SK-N-SH (cell line): ENCODE measurements around the gene COL5A1. TPM values are rescaled to one million over a fixed set of nuclear protein-coding genes. Genes with fewer than 3 reads are reported as not detected.

Source experiments
- CTCF ChIA-PET: fragments of 300-600, 350-600 bp; formaldehyde crosslinking; extraction: SDS; loops from one replicate; lab custom pipeline; 2021; lab: Yijun Ruan, JAX
- POLR2A ChIA-PET: fragments of 350-600 bp; sonication (Branson Sonifier 250); formaldehyde crosslinking; extraction: SDS; loops from one replicate; lab custom pipeline; 2020; ENCODE audit warnings: antibody characterized with exemption, inconsistent platforms; lab: Yijun Ruan, JAX
- DNase-seq: peaks from one replicate; pipeline ENCODE4 v3.0.0; 2012
- H2AFZ ChIP-seq: fragments of 200-600 bp; sonication (generic); 2 replicates; pipeline ENCODE4 v1.8.1; 2016; ENCODE audit warnings: antibody characterized with exemption, mild to moderate bottlenecking, low read depth
- H3F3A ChIP-seq: fragments of 200-600 bp; sonication (generic); replicated peaks from 2 replicates; pipeline ENCODE3; 2016; ENCODE audit warnings: antibody characterized with exemption, mild to moderate bottlenecking; ENCODE audit not compliant: insufficient read depth
- H3K27ac ChIP-seq, 2 experiments: fragments of 200-500 bp in 1 of 2; fragments of 200-600 bp in 1 of 2; sonication (Bioruptor generic) in 1 of 2; sonication (generic), shearing (Covaris generic) in 1 of 2; 2 replicates each; pipeline versions ENCODE4 v1.5.1 to v1.6.1; 2014 to 2016; ENCODE audit warnings: low read depth in 2 of 2, inconsistent platforms in 1 of 2, low read length in 1 of 2, mild to moderate bottlenecking in 1 of 2, mixed read lengths in 1 of 2
- H3K27me3 ChIP-seq: fragments of 200-600 bp; sonication (generic), shearing (Covaris generic); 2 replicates; pipeline ENCODE4 v1.6.1; 2016; ENCODE audit warnings: mixed run types; ENCODE audit not compliant: insufficient read depth
- H3K36me3 ChIP-seq, 2 experiments: fragments of 200-500 bp in 1 of 2; fragments of 200-600 bp in 1 of 2; sonication (Bioruptor generic) in 1 of 2; sonication (generic) in 1 of 2; replicated peaks in 1 of 2; 2 replicates each; pipeline versions ENCODE3 to v1.5.1; 2014 to 2016; ENCODE audit warnings: low read length in 1 of 2, mild to moderate bottlenecking in 1 of 2; ENCODE audit not compliant: insufficient read depth in 2 of 2, control insufficient read depth in 1 of 2
- H3K4me1 ChIP-seq, 2 experiments: fragments of 200-500 bp in 1 of 2; fragments of 200-600 bp in 1 of 2; sonication (Bioruptor generic) in 1 of 2; sonication (generic), shearing (Covaris generic) in 1 of 2; 2 replicates each; pipeline versions ENCODE4 v1.5.1 to v1.6.1; 2014 to 2016; ENCODE audit warnings: low read depth in 1 of 2, low read length in 1 of 2, mixed run types in 1 of 2; ENCODE audit not compliant: insufficient read depth in 2 of 2, control insufficient read depth in 1 of 2
- H3K4me2 ChIP-seq: fragments of 200-600 bp; sonication (generic), shearing (Covaris generic); 2 replicates; pipeline ENCODE4 v1.6.1; 2017; ENCODE audit warnings: mixed run types
- H3K4me3 ChIP-seq, 2 experiments: fragments of 200-500 bp in 1 of 2; fragments of 200-600 bp in 1 of 2; sonication (Bioruptor generic) in 1 of 2; sonication (generic), shearing (Covaris generic) in 1 of 2; 2 replicates each; pipeline versions ENCODE4 v1.5.1 to v1.8.1; 2014 to 2016; ENCODE audit warnings: low read depth in 2 of 2, inconsistent platforms in 1 of 2, low read length in 1 of 2, mild to moderate bottlenecking in 1 of 2, mixed read lengths in 1 of 2, moderate library complexity in 1 of 2
- H3K79me2 ChIP-seq: fragments of 200-600 bp; sonication (generic); 2 replicates; pipeline ENCODE4 v1.8.1; 2017; ENCODE audit warnings: mild to moderate bottlenecking; ENCODE audit not compliant: insufficient read depth
- H3K9ac ChIP-seq: fragments of 200-600 bp; sonication (generic); 2 replicates; pipeline ENCODE4 v1.6.1; 2017; ENCODE audit warnings: mixed run types
- H3K9me2 ChIP-seq: fragments of 200-600 bp; sonication (generic); 2 replicates; pipeline ENCODE4 v1.6.1; 2017; ENCODE audit warnings: mixed run types
- H3K9me3 ChIP-seq: fragments of 200-600 bp; sonication (generic); 2 replicates; pipeline ENCODE4 v1.6.1; 2017; ENCODE audit warnings: mixed run types, mild to moderate bottlenecking, moderate library complexity
- H4K20me1 ChIP-seq: fragments of 200-600 bp; sonication (generic); 2 replicates; pipeline ENCODE4 v1.6.1; 2017; ENCODE audit warnings: mild to moderate bottlenecking, mixed run types; ENCODE audit not compliant: insufficient read depth
- CHD2 ChIP-seq: fragments of 150-350 bp; IDR thresholded peaks from 2 replicates; pipeline ENCODE4 v1.6.1; 2018; ENCODE audit warnings: low read length; ENCODE audit not compliant: partially characterized antibody
- ELF1 ChIP-seq: IDR thresholded peaks from 2 replicates; pipeline ENCODE4 v1.4.0; 2012
- EP300 ChIP-seq, 2 experiments: IDR thresholded peaks; 2 replicates each; pipeline versions ENCODE4 v1.4.0 to v1.6.1; 2012; ENCODE audit warnings: borderline replicate concordance in 1 of 2, low read depth in 1 of 2, low read length in 1 of 2
- FOXJ3 ChIP-seq: sonication (generic); formaldehyde crosslinking; IDR thresholded peaks from 2 replicates; pipeline ENCODE4 v1.5.1; 2020; ENCODE audit warnings: mild to moderate bottlenecking, missing genetic modification reagents
- GATA2 ChIP-seq: sonication (generic); formaldehyde crosslinking; IDR thresholded peaks from 2 replicates; pipeline ENCODE4 v1.5.0; 2020; ENCODE audit warnings: mild to moderate bottlenecking, missing genetic modification reagents
- MEF2A ChIP-seq: IDR thresholded peaks from 2 replicates; pipeline ENCODE4 v1.4.0; 2012; ENCODE audit warnings: low read depth, borderline replicate concordance
- MXI1 ChIP-seq: IDR thresholded peaks from 2 replicates; pipeline ENCODE4 v1.6.1; 2012; ENCODE audit warnings: mild to moderate bottlenecking, low read depth, low read length, improper control_type of control experiment
- NRF1 ChIP-seq: IDR thresholded peaks from 2 replicates; pipeline ENCODE4 v1.6.1; 2012; ENCODE audit warnings: low read depth, mild to moderate bottlenecking, low read length
- POLR2AphosphoS5 ChIP-seq: IDR thresholded peaks from 2 replicates; pipeline ENCODE4 v1.6.1; 2012; ENCODE audit warnings: low read depth, low read length
- RCOR1 ChIP-seq: fragments of 150-350 bp; IDR thresholded peaks from 2 replicates; pipeline ENCODE4 v1.6.1; 2017; ENCODE audit warnings: antibody characterized with exemption, low read length
- TAF1 ChIP-seq: IDR thresholded peaks from 2 replicates; pipeline ENCODE4 v1.6.1; 2012; ENCODE audit warnings: low read depth, mild to moderate bottlenecking, low read length, moderate library complexity, borderline replicate concordance
- TCF12 ChIP-seq: IDR thresholded peaks from 2 replicates; pipeline ENCODE4 v1.4.0; 2012
- TEAD4 ChIP-seq: IDR thresholded peaks from 2 replicates; pipeline ENCODE4 v1.4.0; 2012; ENCODE audit warnings: mild to moderate bottlenecking, borderline replicate concordance; ENCODE audit not compliant: insufficient read depth
- YY1 ChIP-seq: IDR thresholded peaks from 2 replicates; pipeline ENCODE4 v1.4.0; 2012; ENCODE audit warnings: low read depth, mild to moderate bottlenecking
- WGBS: methylation state at CpG from one replicate; pipeline ENCODE4 v1.1.6; 2017; ENCODE audit warnings: low lambda C conversion rate; 5-methylcytosine and 5-hydroxymethylcytosine counted together
- polyA plus RNA-seq, 3 experiments: library from polyadenylated mRNA; depleted of rRNA; stranded (reverse); fragments of >200 nt; gene quantifications; 2 replicates each; pipeline ENCODE4 v1.2.3, GENCODE V29; 2012
- TF ChIP-seq, protein P1 (sequence below): fragments of 200-600 bp; sonication (generic); IDR thresholded peaks from 2 replicates; pipeline ENCODE4 v1.6.1; 2017; ENCODE audit warnings: antibody characterized with exemption, mild to moderate bottlenecking, moderate library complexity
- TF ChIP-seq, protein P2 (sequence below): IDR thresholded peaks from 2 replicates; pipeline ENCODE4 v1.4.0; 2012; ENCODE audit warnings: low read depth, borderline replicate concordance
- TF ChIP-seq, protein P3 (sequence below): IDR thresholded peaks from 2 replicates; pipeline ENCODE4 v1.6.1; 2012; ENCODE audit warnings: mild to moderate bottlenecking, low read depth, low read length, moderate library complexity
- TF ChIP-seq, protein P4 (sequence below): IDR thresholded peaks from 2 replicates; pipeline ENCODE4; 2012

Gene COL5A1
- polyA plus RNA-seq, 1 of the 3 experiments (the other 2 are of a cell fraction) = 73.8 TPM

DNA sequence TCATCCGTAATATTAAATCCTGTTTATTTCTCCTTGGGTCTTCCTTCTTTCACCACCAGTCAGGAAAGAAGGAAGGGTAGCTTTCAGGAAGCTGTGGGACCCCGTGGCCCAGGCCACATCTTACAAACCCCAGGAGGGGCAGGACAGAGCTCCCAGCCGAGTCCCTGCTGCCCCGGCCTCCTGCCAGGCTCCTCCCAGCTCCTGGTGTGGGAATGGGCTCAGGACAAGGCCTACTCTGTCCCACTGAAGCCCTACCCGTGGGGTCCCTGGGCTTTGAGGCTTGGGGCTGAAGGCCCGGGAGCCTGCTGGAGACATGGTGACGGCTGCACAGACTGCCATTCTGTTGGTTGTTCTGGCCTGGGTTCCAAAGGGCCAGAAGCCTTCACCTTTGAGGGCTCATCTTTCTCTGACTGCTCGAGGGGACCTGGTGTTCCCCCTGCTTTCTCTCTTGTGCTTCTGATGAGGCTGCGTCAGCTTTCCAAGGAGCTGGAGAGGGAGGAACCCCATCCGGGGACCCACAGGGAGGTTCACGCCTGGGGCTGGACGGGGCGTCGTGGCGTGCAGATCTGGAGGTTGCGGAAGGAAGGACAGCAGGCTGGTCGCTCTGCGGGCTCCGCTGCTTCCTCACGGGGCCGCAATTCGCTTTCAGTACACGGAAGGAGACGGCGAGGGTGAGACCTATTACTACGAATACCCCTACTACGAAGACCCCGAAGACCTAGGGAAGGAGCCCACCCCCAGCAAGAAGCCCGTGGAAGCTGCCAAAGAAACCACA, 86.6 kb downstream of the COL5A1 start:
- H3K4me3 ChIP-seq = no peak overlapping the region
- WGBS = 85% methylated on average over 23 of the region's 29 CpGs
- no peak overlapping the region for H3K9ac ChIP-seq
- no peak overlapping the region for H2AFZ ChIP-seq
- peaks cover 97% of the 10 kb centered on the region for H4K20me1 ChIP-seq
- no peaks in the 10 kb centered on the region for H3K9me3 ChIP-seq
- no peak overlapping the region for H3K27ac ChIP-seq
- ChIA-PET CTCF (interaction anchor here (1.4 to 3.2 kb wide), 5 partner anchors 11 to 284 kb away, joined by 3 to 18 read pairs (median 5); no protein-coding TSS in a partner anchor), POLR2A (no interaction called here)
- no peak for DNase-seq
- TF ChIP-seq TAF1 = no peak
- TF ChIP-seq, protein P1, sequence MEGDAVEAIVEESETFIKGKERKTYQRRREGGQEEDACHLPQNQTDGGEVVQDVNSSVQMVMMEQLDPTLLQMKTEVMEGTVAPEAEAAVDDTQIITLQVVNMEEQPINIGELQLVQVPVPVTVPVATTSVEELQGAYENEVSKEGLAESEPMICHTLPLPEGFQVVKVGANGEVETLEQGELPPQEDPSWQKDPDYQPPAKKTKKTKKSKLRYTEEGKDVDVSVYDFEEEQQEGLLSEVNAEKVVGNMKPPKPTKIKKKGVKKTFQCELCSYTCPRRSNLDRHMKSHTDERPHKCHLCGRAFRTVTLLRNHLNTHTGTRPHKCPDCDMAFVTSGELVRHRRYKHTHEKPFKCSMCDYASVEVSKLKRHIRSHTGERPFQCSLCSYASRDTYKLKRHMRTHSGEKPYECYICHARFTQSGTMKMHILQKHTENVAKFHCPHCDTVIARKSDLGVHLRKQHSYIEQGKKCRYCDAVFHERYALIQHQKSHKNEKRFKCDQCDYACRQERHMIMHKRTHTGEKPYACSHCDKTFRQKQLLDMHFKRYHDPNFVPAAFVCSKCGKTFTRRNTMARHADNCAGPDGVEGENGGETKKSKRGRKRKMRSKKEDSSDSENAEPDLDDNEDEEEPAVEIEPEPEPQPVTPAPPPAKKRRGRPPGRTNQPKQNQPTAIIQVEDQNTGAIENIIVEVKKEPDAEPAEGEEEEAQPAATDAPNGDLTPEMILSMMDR = no peak
- H3K4me2 ChIP-seq = no peak overlapping the region
- peaks cover 39 to 46% of the 10 kb centered on the region in 2 experiments for H3K36me3 ChIP-seq
- no peaks in the 10 kb centered on the region for H3K9me2 ChIP-seq
- H3K4me1 ChIP-seq = peaks cover 0 to 1% of the 10 kb centered on the region in 2 experiments; a peak in 1 of 4 replicates
- H3K79me2 ChIP-seq = peaks cover 84% of the 10 kb centered on the region; the same call in 1 of the 2 replicates
- no peaks in the 10 kb centered on the region for H3K27me3 ChIP-seq
- peaks cover 16% of the 10 kb centered on the region for H3F3A ChIP-seq

GRCh38 chr9:134728801-134729495, 87.3 kb downstream of the COL5A1 start:
- Histone ChIP-seq H4K20me1 (peaks cover 97% of the 10 kb centered on the region), H3K4me3 (no peak overlapping the region), H3K9me2 (no peaks in the 10 kb centered on the region), H3F3A (peaks cover 16% of the 10 kb centered on the region), H3K27ac (no peak overlapping the region), H2AFZ (no peak overlapping the region), H3K9me3 (no peaks in the 10 kb centered on the region), H3K36me3 (peaks cover 44 to 46% of the 10 kb centered on the region in 2 experiments), H3K9ac (no peak overlapping the region), H3K4me1 (peaks cover 4 to 9% of the 10 kb centered on the region in 2 experiments; a peak in 3 of 4 replicates), H3K27me3 (no peaks in the 10 kb centered on the region), H3K4me2 (no peak overlapping the region), H3K79me2 (peaks cover 77% of the 10 kb centered on the region)
- ChIA-PET CTCF (interaction anchor here (1.4 to 3.2 kb wide), 5 partner anchors 10 to 285 kb away, joined by 3 to 18 read pairs (median 5); no protein-coding TSS in a partner anchor), POLR2A (no interaction called here)
- WGBS = 91% methylated on average over 28 of the region's 28 CpGs
- no peak for DNase-seq
- TF ChIP-seq, protein P2, sequence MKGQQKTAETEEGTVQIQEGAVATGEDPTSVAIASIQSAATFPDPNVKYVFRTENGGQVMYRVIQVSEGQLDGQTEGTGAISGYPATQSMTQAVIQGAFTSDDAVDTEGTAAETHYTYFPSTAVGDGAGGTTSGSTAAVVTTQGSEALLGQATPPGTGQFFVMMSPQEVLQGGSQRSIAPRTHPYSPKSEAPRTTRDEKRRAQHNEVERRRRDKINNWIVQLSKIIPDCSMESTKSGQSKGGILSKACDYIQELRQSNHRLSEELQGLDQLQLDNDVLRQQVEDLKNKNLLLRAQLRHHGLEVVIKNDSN = no peak
- TF ChIP-seq TEAD4 (no peak), NRF1 (no peak), FOXJ3 (CRISPR knock-in tag) (no peak), CHD2 (no peak), ELF1 (no peak), MEF2A (no peak), EP300 (IDR thresholded peaks at IDR 0.05; ENCODE audit: borderline replicate concordance in 1 of 2, low read depth in 1 of 2, low read length in 1 of 2) (no peak), MXI1 (no peak), YY1 (no peak), POLR2AphosphoS5 (no peak), TCF12 (no peak), RCOR1 (no peak), GATA2 (no peak)
- TF ChIP-seq, protein P3, sequence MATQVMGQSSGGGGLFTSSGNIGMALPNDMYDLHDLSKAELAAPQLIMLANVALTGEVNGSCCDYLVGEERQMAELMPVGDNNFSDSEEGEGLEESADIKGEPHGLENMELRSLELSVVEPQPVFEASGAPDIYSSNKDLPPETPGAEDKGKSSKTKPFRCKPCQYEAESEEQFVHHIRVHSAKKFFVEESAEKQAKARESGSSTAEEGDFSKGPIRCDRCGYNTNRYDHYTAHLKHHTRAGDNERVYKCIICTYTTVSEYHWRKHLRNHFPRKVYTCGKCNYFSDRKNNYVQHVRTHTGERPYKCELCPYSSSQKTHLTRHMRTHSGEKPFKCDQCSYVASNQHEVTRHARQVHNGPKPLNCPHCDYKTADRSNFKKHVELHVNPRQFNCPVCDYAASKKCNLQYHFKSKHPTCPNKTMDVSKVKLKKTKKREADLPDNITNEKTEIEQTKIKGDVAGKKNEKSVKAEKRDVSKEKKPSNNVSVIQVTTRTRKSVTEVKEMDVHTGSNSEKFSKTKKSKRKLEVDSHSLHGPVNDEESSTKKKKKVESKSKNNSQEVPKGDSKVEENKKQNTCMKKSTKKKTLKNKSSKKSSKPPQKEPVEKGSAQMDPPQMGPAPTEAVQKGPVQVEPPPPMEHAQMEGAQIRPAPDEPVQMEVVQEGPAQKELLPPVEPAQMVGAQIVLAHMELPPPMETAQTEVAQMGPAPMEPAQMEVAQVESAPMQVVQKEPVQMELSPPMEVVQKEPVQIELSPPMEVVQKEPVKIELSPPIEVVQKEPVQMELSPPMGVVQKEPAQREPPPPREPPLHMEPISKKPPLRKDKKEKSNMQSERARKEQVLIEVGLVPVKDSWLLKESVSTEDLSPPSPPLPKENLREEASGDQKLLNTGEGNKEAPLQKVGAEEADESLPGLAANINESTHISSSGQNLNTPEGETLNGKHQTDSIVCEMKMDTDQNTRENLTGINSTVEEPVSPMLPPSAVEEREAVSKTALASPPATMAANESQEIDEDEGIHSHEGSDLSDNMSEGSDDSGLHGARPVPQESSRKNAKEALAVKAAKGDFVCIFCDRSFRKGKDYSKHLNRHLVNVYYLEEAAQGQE = no peak
- TF ChIP-seq, protein P4, sequence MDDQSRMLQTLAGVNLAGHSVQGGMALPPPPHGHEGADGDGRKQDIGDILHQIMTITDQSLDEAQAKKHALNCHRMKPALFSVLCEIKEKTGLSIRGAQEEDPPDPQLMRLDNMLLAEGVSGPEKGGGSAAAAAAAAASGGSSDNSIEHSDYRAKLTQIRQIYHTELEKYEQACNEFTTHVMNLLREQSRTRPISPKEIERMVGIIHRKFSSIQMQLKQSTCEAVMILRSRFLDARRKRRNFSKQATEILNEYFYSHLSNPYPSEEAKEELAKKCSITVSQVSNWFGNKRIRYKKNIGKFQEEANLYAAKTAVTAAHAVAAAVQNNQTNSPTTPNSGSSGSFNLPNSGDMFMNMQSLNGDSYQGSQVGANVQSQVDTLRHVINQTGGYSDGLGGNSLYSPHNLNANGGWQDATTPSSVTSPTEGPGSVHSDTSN = no peak
